Hepatocyte (in vitro differentiated cells): ENCODE measurements around the gene ARHGAP6.

Experiments used
- EZH2 ChIP-seq: fragments of 200-600 bp; sonication (generic); IDR thresholded peaks from 2 replicates; pipeline ENCODE4 v1.6.1; 2016; ENCODE audit warnings: antibody characterized with exemption, mild to moderate bottlenecking, borderline replicate concordance
- EZH2phosphoT487 ChIP-seq: fragments of 200-600 bp; sonication (generic); IDR thresholded peaks from one replicate; pipeline ENCODE4 v1.6.1; 2018; ENCODE audit warnings: antibody characterized with exemption, mild to moderate bottlenecking, low read depth, moderate library complexity; ENCODE audit not compliant: unreplicated experiment, severe bottlenecking
- TF ChIP-seq, protein P1 (sequence below): fragments of 200-600 bp; sonication (generic); IDR thresholded peaks from 2 replicates; pipeline ENCODE4 v1.5.1; 2016; ENCODE audit warnings: antibody characterized with exemption, mild to moderate bottlenecking; ENCODE audit not compliant: poor library complexity

DNA sequence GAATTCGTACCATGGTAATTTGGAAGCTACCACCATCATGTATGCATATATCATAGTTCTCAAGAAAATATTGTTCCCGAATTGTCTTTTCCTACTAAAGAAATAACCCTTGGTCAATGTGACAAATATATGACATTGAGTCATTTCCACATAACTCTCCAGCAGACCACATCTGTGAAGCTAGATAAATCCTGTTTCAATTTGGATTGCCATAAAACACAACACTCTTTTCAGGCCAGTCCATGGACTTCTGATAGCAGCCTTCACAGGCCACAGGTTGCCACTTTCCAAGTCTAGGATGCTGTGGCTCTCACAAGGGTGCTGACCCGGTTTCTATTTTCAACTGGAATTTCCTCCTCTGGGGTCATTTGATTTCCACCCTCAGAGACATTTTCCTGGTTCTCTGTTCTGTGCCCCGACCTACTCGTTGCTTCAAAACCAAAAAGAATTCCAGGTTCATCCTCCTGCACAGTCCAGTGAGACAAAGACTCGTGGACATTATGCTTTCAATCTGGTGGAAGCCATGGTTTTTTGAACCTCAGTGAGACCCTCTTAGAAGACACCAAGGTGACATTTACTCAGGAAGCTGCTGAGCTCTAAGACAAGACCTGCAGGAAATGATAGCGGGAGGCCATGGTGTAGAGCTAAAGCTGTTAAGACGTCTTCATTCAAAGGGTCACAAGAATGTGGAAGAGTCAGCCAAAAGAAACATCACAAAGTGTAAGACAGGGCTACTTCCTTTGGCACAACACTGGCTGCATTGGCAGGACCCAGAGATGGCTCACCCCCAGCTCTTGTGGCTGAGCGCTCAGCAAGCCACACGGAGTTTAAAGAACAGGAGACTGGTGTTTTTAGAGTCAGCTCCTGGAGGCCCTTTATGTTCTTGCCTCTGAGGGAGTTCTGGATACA lies 252.8 kb downstream of the ARHGAP6 start:
- TF ChIP-seq, protein P1, sequence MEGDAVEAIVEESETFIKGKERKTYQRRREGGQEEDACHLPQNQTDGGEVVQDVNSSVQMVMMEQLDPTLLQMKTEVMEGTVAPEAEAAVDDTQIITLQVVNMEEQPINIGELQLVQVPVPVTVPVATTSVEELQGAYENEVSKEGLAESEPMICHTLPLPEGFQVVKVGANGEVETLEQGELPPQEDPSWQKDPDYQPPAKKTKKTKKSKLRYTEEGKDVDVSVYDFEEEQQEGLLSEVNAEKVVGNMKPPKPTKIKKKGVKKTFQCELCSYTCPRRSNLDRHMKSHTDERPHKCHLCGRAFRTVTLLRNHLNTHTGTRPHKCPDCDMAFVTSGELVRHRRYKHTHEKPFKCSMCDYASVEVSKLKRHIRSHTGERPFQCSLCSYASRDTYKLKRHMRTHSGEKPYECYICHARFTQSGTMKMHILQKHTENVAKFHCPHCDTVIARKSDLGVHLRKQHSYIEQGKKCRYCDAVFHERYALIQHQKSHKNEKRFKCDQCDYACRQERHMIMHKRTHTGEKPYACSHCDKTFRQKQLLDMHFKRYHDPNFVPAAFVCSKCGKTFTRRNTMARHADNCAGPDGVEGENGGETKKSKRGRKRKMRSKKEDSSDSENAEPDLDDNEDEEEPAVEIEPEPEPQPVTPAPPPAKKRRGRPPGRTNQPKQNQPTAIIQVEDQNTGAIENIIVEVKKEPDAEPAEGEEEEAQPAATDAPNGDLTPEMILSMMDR: no peak
- TF ChIP-seq EZH2: no peak
- no peak for TF ChIP-seq EZH2phosphoT487
